A549 (cell line): ENCODE data around the gene ACOT7.

Experiments
- CTCF ChIP-seq: fragments of >200 bp; sonication (Bioruptor Twin); formaldehyde crosslinking; IDR thresholded peaks from 3 replicates; pipeline ENCODE4 v1.5.1; 2016
- HDAC2 ChIP-seq: fragments of 200-600 bp; sonication (generic); IDR thresholded peaks from 2 replicates; pipeline ENCODE4 v1.6.1; 2016
- JUN ChIP-seq, 2 experiments: fragments of >200 bp; sonication (Bioruptor Twin); formaldehyde crosslinking; IDR thresholded peaks; 2 replicates in 1 of 2; 3 replicates in 1 of 2; pipeline ENCODE4 v1.6.1; 2016 to 2017
- MAX ChIP-seq: IDR thresholded peaks from 2 replicates; pipeline ENCODE4 v1.6.1; 2012
- USF2 ChIP-seq: fragments of 450-650 bp; IDR thresholded peaks from 2 replicates; pipeline ENCODE4 v1.6.1; 2014; ENCODE audit warnings: antibody characterized with exemption

GRCh38 chr1:6298530-6298929 is 95.0 kb downstream of the ACOT7 start:
- TF ChIP-seq JUN (IDR thresholded peaks at IDR 0.05) (no peak), CTCF (no peak), USF2 (no peak), MAX (no peak), HDAC2 (no peak)
